Measurements from ENCODE around the gene RNF181. TPM values are rescaled to one million over a fixed set of nuclear protein-coding genes. Genes with fewer than 3 reads are reported as not detected.

RNF181 gene
- total and polyA plus RNA-seq, 3 experiments from 2014 or later: 88.2 to 181 (median 95.1) TPM

DNA sequence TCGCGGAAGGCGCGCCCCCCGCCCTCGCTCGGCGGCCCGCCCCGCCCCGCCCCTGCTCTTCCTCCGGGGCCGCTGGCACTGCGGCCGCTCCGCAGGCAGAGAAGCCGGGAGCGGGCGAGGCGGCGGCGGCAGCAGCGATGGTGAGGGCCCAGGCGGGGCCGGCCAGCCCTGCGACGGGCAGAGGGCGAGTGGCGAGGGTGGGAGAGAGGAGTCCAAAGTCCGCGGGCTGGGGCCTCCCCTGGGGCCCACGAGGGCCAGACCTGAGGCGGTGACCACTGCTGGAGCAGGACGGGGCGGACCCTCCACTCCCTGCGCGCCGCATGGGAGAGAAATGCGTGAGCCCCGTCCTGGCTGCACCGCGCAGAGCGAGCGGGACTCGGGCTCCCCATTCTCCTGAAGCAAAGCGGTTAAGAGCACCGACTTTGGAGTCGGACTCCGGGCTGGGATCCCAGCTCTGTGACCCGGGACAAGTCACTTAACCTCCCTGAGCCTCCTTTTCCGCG, 11.1 kb upstream of the RNF181 start, which contains the start of gene VAMP5:
Gene VAMP5, plus strand, starts transcription at position 78 of the 503 bp plus-strand sequence. Its CDS starts 60 bp downstream, at position 138.
- ChIA-PET CTCF (interaction anchor here (1.0 to 1.5 kb wide), 3 partner anchors 32 to 53 kb away, joined by 3 to 4 read pairs (median 3); partner anchors contain the start of gene USP39), POLR2A (interaction anchor here (2.3 kb wide), 1 partner anchor 11 kb away, joined by 8 read pairs; the partner anchor contains the start of gene RNF181)
- Mint-ChIP-seq H3K27ac (peak within 1 kb of the TSS; percentile 92 to 97 (median 95)), H3K4me3 (peak within 1 kb of the TSS; percentile 87 to 98 (median 91)), H3K9me3 (no peaks in the 10 kb centered on the region), H3K36me3 (peaks cover 6 to 34% (median 6%) of the 10 kb centered on the region in 3 donors), H3K4me1 (peaks cover 47 to 65% (median 47%) of the 10 kb centered on the region in 3 donors), H3K27me3 (peaks cover 0 to 1% of the 10 kb centered on the region in 2 donors)
- Histone ChIP-seq H3K36me3 (ENCODE audit: insufficient read depth, low read length) (peaks cover 4% of the 10 kb centered on the region), H3K4me1 (ENCODE audit: insufficient read depth, low read length) (peaks cover 51% of the 10 kb centered on the region), H3K27me3 (ENCODE audit: insufficient read depth, low read length, poor library complexity, severe bottlenecking) (no peaks in the 10 kb centered on the region), H3K27ac (ENCODE audit: low read depth, low read length) (peak within 1 kb of the TSS; percentile 67), H3K9me3 (ENCODE audit: low read length) (no peaks in the 10 kb centered on the region), H3K4me3 (ENCODE audit: low read length) (peak within 1 kb of the TSS; percentile 78)
- DNase-seq: peak in 4 of 5 donors; percentile 31 to 43 (median 42)

DNA sequence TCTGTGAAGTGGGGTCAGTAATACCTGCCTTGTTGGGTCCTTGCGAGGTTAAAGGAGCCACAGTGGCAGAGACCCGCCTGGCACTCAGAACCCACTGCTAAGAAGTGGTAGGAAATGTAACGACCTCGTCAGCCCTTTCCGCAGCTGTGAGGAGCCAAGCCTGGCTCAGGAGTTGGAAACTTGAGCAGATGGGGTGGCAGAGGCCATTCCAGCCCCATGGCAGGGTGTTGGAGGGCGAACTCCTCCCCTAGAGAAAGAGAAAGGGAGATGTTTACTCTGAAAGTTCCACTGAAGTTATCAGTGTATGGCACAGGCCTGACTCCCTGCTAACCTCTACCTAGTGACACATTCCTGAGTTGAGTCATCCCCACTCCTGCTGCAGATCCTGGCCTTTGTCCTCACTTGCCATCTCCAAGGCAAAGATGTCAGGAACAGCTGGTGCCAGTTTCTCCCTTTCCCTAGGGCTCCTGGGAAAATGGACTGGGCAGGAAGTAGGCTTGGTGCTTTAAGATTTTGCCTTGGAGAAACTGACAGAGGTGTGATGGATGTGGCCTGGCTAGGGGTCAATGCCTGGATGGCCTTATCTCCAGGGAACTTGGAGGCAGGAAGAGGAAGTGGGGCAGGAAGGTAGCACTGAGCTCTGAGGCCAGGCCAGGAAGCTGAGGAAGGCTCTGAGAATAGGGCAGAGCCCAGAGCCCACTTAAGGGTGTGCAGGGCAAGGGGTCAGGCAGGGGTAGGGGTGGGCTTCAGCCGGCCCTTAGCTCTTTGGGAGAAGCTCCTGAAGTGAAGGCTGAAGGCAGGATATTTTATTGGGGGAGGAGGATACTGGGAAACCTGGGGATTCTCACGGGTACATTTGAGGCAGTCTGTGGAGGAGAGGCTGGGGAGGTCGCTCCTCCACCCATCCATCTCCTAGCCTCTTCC, 10.4 kb upstream of the RNF181 start:
- peak overlapping the region; percentile 78 for H3K4me3 ChIP-seq (ENCODE audit: low read length)
- H3K4me1 ChIP-seq (ENCODE audit: insufficient read depth, low read length): peaks cover 44% of the 10 kb centered on the region
- peaks cover 0 to 1% of the 10 kb centered on the region in 2 donors for H3K27me3 Mint-ChIP-seq
- peaks cover 4% of the 10 kb centered on the region for H3K36me3 ChIP-seq (ENCODE audit: insufficient read depth, low read length)
- peak overlapping the region; percentile 38 for H3K27ac ChIP-seq (ENCODE audit: low read depth, low read length)
- H3K36me3 Mint-ChIP-seq: peaks cover 6 to 32% (median 6%) of the 10 kb centered on the region in 3 donors
- peak overlapping the region; percentile 87 to 95 (median 92) for H3K27ac Mint-ChIP-seq
- CTCF ChIA-PET: interaction anchor here (0.8 to 1.5 kb wide), 4 partner anchors 20 to 52 kb away, joined by 3 to 4 read pairs (median 4); partner anchors contain the start of gene USP39
- H3K4me3 Mint-ChIP-seq: peak overlapping the region; percentile 87 to 98 (median 91)
- H3K27me3 ChIP-seq (ENCODE audit: insufficient read depth, low read length, poor library complexity, severe bottlenecking): no peaks in the 10 kb centered on the region
- H3K4me1 Mint-ChIP-seq: peaks cover 43 to 60% (median 45%) of the 10 kb centered on the region in 3 donors
- POLR2A ChIA-PET: interaction anchor here (2.3 kb wide), 1 partner anchor 10 kb away, joined by 8 read pairs; the partner anchor contains the start of gene RNF181
- H3K9me3 Mint-ChIP-seq: no peaks in the 10 kb centered on the region
- H3K9me3 ChIP-seq (ENCODE audit: low read length): no peaks in the 10 kb centered on the region
- DNase-seq: peak in 1 of 5 donors; percentile 15

DNA sequence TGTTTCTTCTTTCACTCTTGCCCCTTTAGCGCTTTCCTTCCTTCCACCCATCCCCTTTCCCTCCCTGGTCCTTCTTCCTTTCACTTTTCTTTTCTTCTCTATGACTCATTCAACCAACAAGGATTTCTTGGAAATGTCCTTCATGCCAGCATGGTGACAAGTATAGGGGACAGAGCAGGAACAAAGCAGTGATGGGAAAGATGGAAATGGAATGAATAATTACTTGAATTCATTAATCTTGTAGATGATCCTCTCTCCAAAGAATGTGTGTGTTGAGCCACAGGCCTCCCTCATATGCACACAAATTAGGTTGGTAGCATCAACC, 9.8 kb upstream of the RNF181 start:
- H3K4me3 Mint-ChIP-seq: peak overlapping the region; percentile 87 to 98 (median 91)

DNA sequence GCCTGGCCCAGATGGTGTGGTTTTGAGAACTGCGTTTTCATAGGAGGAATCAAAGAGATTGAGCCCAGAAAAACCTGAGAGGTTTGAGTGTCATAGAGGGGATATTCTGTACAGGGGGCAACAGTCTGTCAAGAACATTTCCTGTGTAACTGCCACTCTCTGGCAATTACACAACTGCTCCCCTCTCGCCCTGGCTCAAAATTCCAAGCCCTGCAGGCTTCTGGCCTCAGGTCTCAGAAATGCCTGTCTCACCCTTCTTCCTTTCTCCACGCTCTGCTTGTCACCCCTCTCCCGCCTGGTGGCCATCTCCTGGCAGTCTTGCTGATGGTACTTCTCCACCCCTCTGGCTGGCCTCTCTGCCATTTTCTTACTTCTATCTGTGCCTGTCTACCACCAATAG, 7.3 kb upstream of the RNF181 start:
- Histone ChIP-seq H3K36me3 (ENCODE audit: insufficient read depth, low read length) (no peaks in the 10 kb centered on the region), H3K27me3 (ENCODE audit: insufficient read depth, low read length, poor library complexity, severe bottlenecking) (no peaks in the 10 kb centered on the region), H3K4me1 (ENCODE audit: insufficient read depth, low read length) (peaks cover 33% of the 10 kb centered on the region), H3K27ac (ENCODE audit: low read depth, low read length) (no peak overlapping the region), H3K9me3 (ENCODE audit: low read length) (no peaks in the 10 kb centered on the region), H3K4me3 (ENCODE audit: low read length) (no peak overlapping the region)
- ChIA-PET POLR2A (no interaction called here), CTCF (no interaction called here)
- Mint-ChIP-seq H3K4me3 (peak overlapping the region in 1 of 7 donors; percentile 73), H3K4me1 (peaks cover 37 to 43% (median 37%) of the 10 kb centered on the region in 3 donors), H3K36me3 (peaks cover 0 to 11% (median 0%) of the 10 kb centered on the region in 3 donors), H3K9me3 (no peaks in the 10 kb centered on the region), H3K27me3 (peaks cover 0 to 1% of the 10 kb centered on the region in 2 donors), H3K27ac (peak overlapping the region in 7 of 8 donors; percentile 14 to 94 (median 77))
- DNase-seq: no peak

More for the DNA sequence above, 9.8 kb upstream of the RNF181 start:
- H3K4me1 ChIP-seq (ENCODE audit: insufficient read depth, low read length): peaks cover 38% of the 10 kb centered on the region
- ChIA-PET POLR2A (interaction anchor here (2.3 kb wide), 1 partner anchor 10 kb away, joined by 8 read pairs; the partner anchor contains the start of gene RNF181), CTCF (interaction anchor here (0.8 to 1.5 kb wide), 4 partner anchors 21 to 52 kb away, joined by 3 to 4 read pairs (median 4); partner anchors contain the start of gene USP39)
- Mint-ChIP-seq H3K27me3 (peaks cover 0 to 1% of the 10 kb centered on the region in 2 donors), H3K36me3 (peaks cover 6 to 29% (median 6%) of the 10 kb centered on the region in 3 donors), H3K4me1 (peaks cover 43 to 56% (median 44%) of the 10 kb centered on the region in 3 donors), H3K9me3 (no peaks in the 10 kb centered on the region), H3K27ac (peak overlapping the region; percentile 54 to 95 (median 92))
- no peaks in the 10 kb centered on the region for H3K9me3 ChIP-seq (ENCODE audit: low read length)
- H3K27ac ChIP-seq (ENCODE audit: low read depth, low read length): no peak overlapping the region
- no peaks in the 10 kb centered on the region for H3K27me3 ChIP-seq (ENCODE audit: insufficient read depth, low read length, poor library complexity, severe bottlenecking)
- DNase-seq: no peak
- H3K4me3 ChIP-seq (ENCODE audit: low read length): no peak overlapping the region
- H3K36me3 ChIP-seq (ENCODE audit: insufficient read depth, low read length): peaks cover 4% of the 10 kb centered on the region

DNA sequence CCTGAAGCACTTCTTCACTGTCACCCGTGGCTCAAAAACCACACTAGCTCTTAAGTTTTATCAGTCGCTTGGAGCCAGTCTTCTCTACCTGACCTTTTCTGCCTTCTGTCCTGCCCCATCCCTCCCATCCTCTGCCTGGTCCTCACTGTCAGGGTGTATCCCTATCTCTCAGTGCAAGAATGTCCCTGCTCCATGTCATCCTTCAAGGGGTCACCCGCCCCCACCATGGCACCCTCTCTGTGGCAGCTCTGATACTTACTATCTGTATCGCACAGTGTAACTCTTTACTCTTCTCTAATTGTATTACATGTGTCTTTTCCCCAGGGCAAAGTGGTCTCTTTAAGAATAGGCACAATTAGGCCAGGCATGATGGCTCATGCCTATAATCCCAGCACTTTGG, 6.9 kb upstream of the RNF181 start:
- Mint-ChIP-seq H3K4me3 (peak overlapping the region in 1 of 7 donors; percentile 73), H3K4me1 (peaks cover 33 to 39% (median 34%) of the 10 kb centered on the region in 3 donors), H3K9me3 (no peaks in the 10 kb centered on the region), H3K27ac (peak overlapping the region in 7 of 8 donors; percentile 14 to 94 (median 77)), H3K27me3 (peaks cover 0 to 1% of the 10 kb centered on the region in 2 donors), H3K36me3 (peaks cover 0 to 7% (median 0%) of the 10 kb centered on the region in 3 donors)
- H3K36me3 ChIP-seq (ENCODE audit: insufficient read depth, low read length): no peaks in the 10 kb centered on the region
- CTCF ChIA-PET: interaction anchor here (0.7 kb wide), 1 partner anchor 19 kb away, joined by 3 read pairs; no protein-coding TSS in a partner anchor
- no peak overlapping the region for H3K4me3 ChIP-seq (ENCODE audit: low read length)
- peaks cover 29% of the 10 kb centered on the region for H3K4me1 ChIP-seq (ENCODE audit: insufficient read depth, low read length)
- POLR2A ChIA-PET: interaction anchor here (0.8 kb wide), 1 partner anchor 11 kb away, joined by 3 read pairs; the partner anchor contains the start of gene VAMP8
- H3K27me3 ChIP-seq (ENCODE audit: insufficient read depth, low read length, poor library complexity, severe bottlenecking): no peaks in the 10 kb centered on the region
- no peak overlapping the region for H3K27ac ChIP-seq (ENCODE audit: low read depth, low read length)
- no peaks in the 10 kb centered on the region for H3K9me3 ChIP-seq (ENCODE audit: low read length)
- DNase-seq: no peak

DNA sequence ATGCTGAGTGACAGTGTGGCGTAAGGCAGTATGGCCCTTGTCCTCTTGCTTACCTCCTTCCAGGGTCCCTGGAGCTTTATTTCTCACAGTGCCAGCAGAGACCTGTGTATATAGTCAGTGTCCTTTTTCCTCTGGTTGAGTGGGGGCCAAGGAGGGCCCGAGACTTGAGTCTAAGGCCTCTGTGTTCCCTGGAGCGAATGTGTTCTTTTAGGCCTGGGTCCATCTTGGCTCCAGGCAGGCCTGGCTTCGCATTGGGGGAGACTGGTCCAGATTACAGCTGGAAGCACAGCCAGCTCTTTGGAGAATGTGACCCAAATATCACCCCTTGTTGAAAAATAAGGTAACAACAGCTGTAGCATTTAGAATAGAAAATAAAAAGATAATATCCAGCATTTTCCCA, 6.4 kb upstream of the RNF181 start:
- ChIA-PET CTCF (interaction anchor here (0.7 kb wide), 1 partner anchor 18 kb away, joined by 3 read pairs; no protein-coding TSS in a partner anchor), POLR2A (interaction anchor here (0.8 kb wide), 1 partner anchor 12 kb away, joined by 3 read pairs; the partner anchor contains the start of gene VAMP8)

DNA sequence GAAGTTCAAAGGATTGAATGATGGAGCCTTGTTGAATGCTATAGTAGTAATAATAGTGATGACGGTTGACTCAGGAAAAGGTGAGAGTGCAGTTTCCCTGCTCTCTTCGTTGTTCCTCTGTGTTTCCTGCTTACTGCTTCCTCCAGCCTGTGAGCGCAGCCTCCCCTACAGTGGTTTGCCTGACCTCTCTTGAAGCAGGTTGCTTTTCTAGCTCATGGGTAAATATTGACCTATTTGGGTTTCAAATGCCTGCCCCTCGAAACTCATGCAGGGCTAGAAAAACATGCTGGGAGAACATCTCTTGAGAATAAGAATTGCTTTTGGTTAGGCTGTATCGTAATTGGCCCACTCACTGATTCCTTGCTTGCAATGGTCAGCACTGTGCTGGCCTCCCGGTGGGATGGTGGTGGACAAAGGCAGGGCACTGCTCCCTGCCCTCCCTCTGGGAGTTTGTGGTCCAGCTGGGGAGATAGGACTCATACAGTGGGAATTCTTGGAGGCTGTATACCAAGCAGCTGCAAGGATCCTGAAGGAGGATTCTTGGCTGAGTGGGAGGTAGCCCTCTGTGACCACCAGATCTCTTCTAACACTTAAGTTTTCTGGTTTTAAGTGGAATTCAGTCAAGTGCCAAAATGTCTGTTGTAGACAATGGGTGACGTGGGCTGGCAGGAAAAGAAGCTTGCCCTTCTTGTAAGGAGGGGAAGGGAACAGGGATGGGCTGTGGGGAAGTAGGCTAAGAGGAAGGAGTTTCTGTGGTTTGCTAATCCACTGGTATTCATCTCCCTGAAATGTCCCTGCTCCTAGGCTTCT, 5.4 kb upstream of the RNF181 start:
- Mint-ChIP-seq H3K9me3 (no peaks in the 10 kb centered on the region), H3K4me1 (peaks cover 37 to 42% (median 37%) of the 10 kb centered on the region in 3 donors), H3K4me3 (peak overlapping the region in 1 of 7 donors; percentile 22), H3K36me3 (peaks cover 0 to 3% (median 0%) of the 10 kb centered on the region in 3 donors), H3K27me3 (peaks cover 0 to 1% of the 10 kb centered on the region in 2 donors), H3K27ac (peak overlapping the region in 6 of 8 donors; percentile 0 to 80 (median 30))
- CTCF ChIA-PET: no interaction called here
- Histone ChIP-seq H3K36me3 (ENCODE audit: insufficient read depth, low read length) (no peaks in the 10 kb centered on the region), H3K4me3 (ENCODE audit: low read length) (no peak overlapping the region), H3K27ac (ENCODE audit: low read depth, low read length) (no peak overlapping the region), H3K9me3 (ENCODE audit: low read length) (no peaks in the 10 kb centered on the region), H3K27me3 (ENCODE audit: insufficient read depth, low read length, poor library complexity, severe bottlenecking) (no peaks in the 10 kb centered on the region), H3K4me1 (ENCODE audit: insufficient read depth, low read length) (peaks cover 30% of the 10 kb centered on the region)
- DNase-seq: no peak
- POLR2A ChIA-PET: interaction anchor here (0.7 kb wide), 1 partner anchor 20 kb away, joined by 8 read pairs; no protein-coding TSS in a partner anchor

More for the DNA sequence above, 6.4 kb upstream of the RNF181 start:
- Histone ChIP-seq H3K36me3 (ENCODE audit: insufficient read depth, low read length) (no peaks in the 10 kb centered on the region), H3K4me3 (ENCODE audit: low read length) (no peak overlapping the region), H3K9me3 (ENCODE audit: low read length) (no peaks in the 10 kb centered on the region), H3K27me3 (ENCODE audit: insufficient read depth, low read length, poor library complexity, severe bottlenecking) (no peaks in the 10 kb centered on the region), H3K27ac (ENCODE audit: low read depth, low read length) (no peak overlapping the region), H3K4me1 (ENCODE audit: insufficient read depth, low read length) (peaks cover 28% of the 10 kb centered on the region)
- Mint-ChIP-seq H3K27me3 (peaks cover 0 to 1% of the 10 kb centered on the region in 2 donors), H3K27ac (peak overlapping the region in 3 of 8 donors; percentile 51 to 87 (median 84)), H3K4me1 (peaks cover 32 to 38% (median 32%) of the 10 kb centered on the region in 3 donors), H3K36me3 (peaks cover 0 to 4% (median 0%) of the 10 kb centered on the region in 3 donors), H3K4me3 (no peak overlapping the region), H3K9me3 (no peaks in the 10 kb centered on the region)
- no peak for DNase-seq

All from CD8-positive, alpha-beta memory T cell (primary cell).